Cortex of kidney (tissue), 1 donor: ENCODE data around the gene TRIM29.

Experiments
- DNase-seq: peaks from one replicate; lab custom pipeline; 2025; lab: John Stamatoyannopoulos, UW

TRIM29 gene

GRCh38 chr11:120122924-120123683 lies 14.8 kb downstream of the TRIM29 start:
- DNase-seq = no peak

DNA sequence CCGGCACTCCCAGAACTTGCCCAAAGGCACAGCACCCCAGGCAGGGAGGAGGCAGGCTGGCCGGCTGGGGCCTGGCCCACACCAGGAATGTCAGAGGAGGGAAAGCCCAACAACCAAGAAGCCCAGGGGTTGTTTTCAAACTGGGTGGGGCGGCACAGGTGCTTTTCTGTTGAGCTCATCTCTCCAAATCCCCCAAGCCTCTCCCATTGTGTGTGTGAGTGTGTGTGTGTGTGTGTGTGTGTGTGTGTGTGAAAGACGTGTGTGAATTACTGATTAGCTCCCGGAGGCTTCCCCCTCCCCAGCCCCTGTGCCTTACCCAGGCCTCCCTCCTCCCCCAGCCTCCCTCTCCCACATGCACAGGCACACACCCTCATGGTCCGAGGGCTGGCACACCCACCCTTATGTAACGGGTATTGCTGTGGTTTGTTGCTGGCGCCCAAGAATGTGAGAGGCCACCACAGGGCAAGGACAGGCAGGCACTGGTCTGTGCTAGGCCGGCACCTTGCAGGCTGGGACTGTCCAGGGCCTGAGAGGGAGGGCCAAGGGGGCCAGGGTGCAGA lies 15.9 kb downstream of the TRIM29 start:
- DNase-seq = no peak

DNA sequence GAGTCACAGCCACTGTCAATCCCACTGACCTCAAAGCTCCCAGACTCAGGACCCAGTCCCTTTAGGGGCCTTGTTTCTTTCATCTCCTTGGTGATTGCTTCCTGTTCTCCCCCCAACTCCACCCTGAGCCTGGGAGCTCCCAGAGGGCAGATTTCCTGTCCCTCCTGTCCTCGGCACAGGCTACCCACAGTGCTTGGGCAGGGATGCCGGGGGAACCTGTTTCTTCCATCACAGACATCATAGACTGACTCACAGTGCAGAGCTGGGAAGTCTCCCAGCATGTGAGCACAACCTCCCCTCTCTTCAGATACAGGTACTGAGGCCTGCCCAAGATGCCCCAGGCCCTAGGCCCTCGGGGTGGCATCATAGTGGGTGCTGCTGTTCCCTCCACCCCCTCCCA lies 16.6 kb downstream of the TRIM29 start:
- no peak for DNase-seq

DNA sequence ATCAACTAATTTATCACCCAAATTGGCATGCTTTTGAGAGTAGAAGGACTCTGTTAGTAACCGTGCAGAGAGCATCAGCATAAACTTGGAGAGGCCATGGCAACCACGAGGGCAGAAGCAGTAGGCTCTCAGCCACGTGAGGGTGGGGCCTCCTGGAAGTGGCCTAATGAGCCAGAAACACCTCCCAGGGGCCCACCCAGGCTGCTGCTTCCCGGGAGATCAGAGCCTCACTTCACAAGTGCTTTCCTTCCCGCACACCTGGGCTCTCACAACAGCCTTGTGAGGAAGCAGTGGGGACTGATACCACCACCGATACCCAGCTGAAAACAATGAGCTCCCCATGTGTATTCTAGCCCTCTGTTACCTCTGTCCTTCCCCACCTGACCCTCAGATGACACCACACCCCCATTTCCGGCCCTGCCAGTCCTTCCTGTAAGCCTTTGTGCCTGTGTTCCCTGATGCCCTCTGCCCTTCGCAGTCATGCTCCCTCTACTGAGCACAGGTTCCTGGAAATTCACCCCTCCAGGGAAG lies 17.0 kb downstream of the TRIM29 start:
- no peak for DNase-seq

GRCh38 chr11:120119121-120119520 lies 18.8 kb downstream of the TRIM29 start:
- DNase-seq = no peak

DNA sequence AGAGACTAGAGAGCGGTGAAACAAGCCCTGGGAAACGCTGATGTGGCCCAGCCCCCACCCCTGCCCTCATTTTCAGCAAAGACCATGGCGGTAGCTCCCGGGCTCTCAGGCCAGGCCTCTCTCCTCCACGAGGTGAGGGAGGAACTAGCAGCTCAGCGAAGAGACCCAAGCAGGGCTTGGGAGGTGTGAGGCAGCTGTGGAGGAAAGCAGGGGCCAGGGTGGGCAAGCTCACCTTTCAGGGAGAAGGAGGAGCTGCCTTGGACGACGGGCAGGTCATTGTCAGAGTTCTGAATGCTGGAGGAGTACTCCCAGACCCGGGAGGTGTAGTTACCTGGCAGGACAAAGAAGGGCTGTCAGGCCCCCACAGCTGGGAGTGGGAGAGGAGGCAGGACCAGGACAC lies 19.9 kb downstream of the TRIM29 start:
- no peak for DNase-seq

DNA sequence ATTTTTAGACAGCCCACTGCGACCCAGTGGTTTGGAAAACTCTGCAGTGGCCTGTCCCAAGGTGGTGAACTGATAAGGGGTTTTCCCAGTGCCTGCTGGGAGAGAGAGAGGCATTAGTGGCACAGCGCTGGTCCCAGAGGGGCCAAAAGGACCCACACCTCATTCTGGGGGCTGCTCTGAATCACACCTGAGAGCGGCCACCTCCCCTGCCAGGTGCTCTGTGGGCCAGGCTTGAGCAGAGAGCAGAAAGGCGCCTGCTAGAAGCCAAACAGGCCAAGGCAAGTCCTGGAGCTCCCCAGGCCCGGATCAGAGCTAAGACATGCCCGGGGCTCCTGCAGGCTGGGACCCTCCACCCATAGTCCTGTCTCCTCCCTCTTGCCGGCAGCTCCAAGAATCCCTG lies 20.9 kb downstream of the TRIM29 start:
- DNase-seq = no peak

DNA sequence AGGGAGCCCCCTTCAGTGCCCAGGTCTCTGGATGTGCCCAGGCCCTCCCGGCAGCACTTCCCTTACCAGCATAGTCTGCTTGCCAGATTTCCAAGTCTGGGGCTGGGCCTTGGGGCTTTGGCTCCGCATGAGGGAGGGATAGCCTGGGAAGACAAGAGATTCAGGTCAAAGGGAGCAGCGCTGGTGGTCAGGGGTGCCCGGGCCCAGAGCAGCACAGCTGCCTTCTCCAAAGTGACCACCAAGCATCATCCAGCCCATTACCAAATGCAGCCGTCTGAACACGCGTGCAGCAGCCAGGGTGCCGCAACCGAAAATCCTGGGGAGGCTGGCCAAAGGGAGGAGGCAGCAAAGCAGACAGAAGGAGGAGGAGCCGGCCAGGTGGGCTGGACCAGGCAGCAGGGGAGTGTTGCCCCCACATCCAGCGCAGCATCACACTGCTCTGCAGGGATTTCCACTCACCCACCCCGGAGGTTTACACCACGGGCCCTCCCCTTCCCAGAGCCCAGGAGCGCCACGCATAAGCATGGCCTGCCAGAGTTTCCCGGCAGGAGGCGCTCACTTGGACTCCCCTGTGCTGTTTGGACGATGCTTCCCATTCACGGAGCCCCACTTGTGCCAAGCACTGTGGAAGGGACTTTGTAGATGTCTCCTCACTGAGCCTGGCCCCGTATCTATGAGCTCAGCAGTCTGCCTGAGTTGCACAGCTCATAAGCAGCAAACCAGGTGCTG lies 22.5 kb downstream of the TRIM29 start:
- no peak for DNase-seq

- DNase-seq = no peak
Observed at GRCh38 chr11:120112174-120112796, 25.6 kb downstream of the TRIM29 start.

GRCh38 chr11:120109531-120109930 lies 28.4 kb downstream of the TRIM29 start:
- DNase-seq = no peak

GRCh38 chr11:120108785-120109168 lies 29.1 kb downstream of the TRIM29 start:
- DNase-seq = no peak

- no peak for DNase-seq
Observed at GRCh38 chr11:120108154-120108784, 29.6 kb downstream of the TRIM29 start.

DNA sequence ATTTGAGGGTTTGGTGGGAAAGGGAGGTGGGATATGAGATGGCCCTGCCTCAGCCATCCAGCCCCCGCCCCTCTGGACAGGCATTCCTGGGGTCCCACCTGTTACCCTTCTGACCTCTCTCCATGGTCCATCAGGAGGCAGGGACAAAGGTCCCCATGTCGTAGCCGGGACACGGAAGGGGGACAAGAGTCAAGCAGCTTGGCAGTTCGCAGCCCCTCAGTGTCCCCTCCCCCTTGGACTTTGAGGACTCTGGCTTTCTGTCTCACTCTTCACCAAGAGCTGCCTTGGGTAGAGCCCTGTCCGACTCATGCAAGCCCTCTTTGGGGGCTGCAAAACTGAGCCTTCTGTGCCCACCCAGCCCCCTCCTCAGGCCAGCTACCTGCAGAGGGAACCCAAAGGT lies 30.2 kb downstream of the TRIM29 start:
- DNase-seq = no peak

- DNase-seq = no peak
Observed at GRCh38 chr11:120106354-120107150, 31.4 kb downstream of the TRIM29 start.

DNA sequence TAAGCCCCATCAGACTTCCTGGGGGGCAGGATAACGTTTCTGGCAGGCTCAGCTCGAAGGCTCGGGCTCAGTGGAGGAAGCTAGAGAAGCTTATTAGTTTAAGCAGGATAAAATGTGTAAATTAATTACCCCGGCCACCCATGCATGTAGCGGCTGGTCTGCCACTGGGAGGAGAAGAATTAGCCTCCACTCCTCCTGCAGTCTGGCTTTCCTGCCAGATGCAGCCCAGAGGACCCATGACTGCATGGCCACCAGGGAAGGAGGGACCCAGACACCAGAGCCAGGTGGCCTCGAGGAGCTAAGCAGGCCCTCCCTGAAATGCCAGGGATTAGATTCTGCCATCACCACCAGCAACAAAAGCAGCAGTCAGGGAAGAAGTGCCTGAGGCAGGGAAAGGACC lies 32.3 kb downstream of the TRIM29 start:
- no peak for DNase-seq

GRCh38 chr11:120104041-120104565 lies 33.8 kb downstream of the TRIM29 start:
- DNase-seq = no peak

GRCh38 chr11:120102864-120103122 lies 35.1 kb downstream of the TRIM29 start:
- DNase-seq = no peak

GRCh38 chr11:120102050-120102863 lies 35.7 kb downstream of the TRIM29 start:
- DNase-seq = no peak

DNA sequence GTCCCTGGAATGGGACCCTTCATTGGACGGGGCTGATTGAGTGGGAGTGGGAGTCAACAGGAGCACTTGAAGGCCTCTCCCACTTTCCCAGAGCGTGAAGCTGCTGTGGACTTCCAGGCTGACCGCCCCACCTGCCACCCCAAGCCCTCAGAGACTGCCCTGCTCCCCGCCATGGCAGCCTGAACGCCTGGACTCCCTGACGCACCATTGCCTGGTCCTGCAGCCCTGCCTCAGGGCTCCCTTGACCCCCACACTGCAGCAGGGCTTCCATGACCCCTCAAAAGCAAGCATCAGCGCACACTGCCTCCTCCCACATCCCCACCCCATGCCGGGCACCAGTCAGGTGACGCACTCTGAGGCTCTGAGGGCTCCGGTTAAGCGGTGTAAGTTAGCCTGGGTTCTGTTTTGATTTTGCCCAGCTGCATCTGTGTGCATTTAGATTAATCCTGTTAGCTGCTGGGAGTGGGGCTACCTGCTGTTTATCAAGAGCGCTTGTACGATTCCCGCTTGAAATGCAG lies 39.4 kb downstream of the TRIM29 start:
- no peak for DNase-seq

DNA sequence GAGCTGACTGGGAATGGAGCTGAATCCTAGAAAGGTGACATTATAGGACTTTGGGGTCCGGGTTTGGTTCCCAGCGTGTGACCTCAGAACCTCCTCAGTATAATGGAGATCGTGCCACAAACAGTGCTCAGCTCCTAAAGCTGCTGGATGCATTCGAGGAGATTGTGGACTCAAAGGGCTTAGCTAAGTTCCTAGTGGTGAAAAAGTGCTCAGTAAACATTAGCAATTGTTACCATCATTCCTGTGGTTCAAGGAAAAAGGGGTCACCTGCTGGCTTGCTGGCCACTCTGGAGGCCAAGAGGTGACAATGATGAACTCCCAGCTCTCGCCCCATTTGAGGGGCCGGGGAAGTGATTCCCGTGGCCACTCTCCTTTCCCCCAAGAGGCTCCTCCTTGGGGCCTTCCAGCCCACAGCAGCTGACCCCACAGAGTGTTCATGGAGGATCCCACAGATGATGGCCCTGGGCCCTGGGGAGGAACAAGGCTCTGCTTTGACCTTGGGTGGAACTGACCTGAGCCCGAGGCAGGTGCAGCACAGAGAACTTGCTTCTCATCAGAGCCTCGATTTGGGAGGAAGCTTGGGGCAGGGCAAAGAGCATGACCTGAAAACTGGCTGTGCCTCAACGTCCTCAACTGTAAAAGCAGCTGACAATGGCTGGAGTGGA lies 40.1 kb downstream of the TRIM29 start:
- DNase-seq = no peak
